ENCODE results near the gene COL15A1.
"Not testable (repeated sequence)": the region's sequence is repeated elsewhere in the genome, so short reads cannot be mapped to it uniquely, and the experiment has no call there.

COL15A1 gene

GRCh38 chr9:98909935-98910334 is 33.8 kb upstream of the COL15A1 start:
- no peaks in the 10 kb centered on the region for H3K36me3 ChIP-seq (ENCODE audit: control insufficient read depth in 1 of 2, insufficient read depth in 2 of 2, low read length in 2 of 2)
- no peak overlapping the region for H2BK5ac ChIP-seq (ENCODE audit: low read depth, low read length, poor library complexity)
- no peak overlapping the region for H2AK5ac ChIP-seq (ENCODE audit: low read length)
- H3K23ac ChIP-seq (ENCODE audit: low read length) = no peak overlapping the region
- no peaks in the 10 kb centered on the region for H3K79me1 ChIP-seq (ENCODE audit: low read length)
- H3K4me3 ChIP-seq (ENCODE audit: low read depth, low read length) = no peak overlapping the region
- H3K9ac ChIP-seq (ENCODE audit: low read length) = no peak overlapping the region
- WGBS (ENCODE audit: extremely low coverage, insufficient coverage, insufficient read length) = no CpG with 5 or more reads among the region's 1 CpG
- H4K12ac ChIP-seq (ENCODE audit: low read depth, low read length) = no peak overlapping the region
- no peak overlapping the region for H4K8ac ChIP-seq (ENCODE audit: low read depth, low read length)
- no peak overlapping the region for H2BK120ac ChIP-seq (ENCODE audit: insufficient read depth, low read length, poor library complexity)
- no peaks in the 10 kb centered on the region for H3K27me3 ChIP-seq (ENCODE audit: insufficient read depth, low read length)
- no peak overlapping the region for H2BK12ac ChIP-seq (ENCODE audit: low read length)
- no peak overlapping the region for H3K27ac ChIP-seq (ENCODE audit: low read depth, low read length)
- H3K14ac ChIP-seq (ENCODE audit: low read length) = no peak overlapping the region
- no peak overlapping the region for H3K18ac ChIP-seq (ENCODE audit: low read length)
- no peak overlapping the region for H3K4me2 ChIP-seq (ENCODE audit: low read length)
- no peak overlapping the region for H4K91ac ChIP-seq (ENCODE audit: low read depth, low read length)
- H3K4me1 ChIP-seq (ENCODE audit: control insufficient read depth in 1 of 2, insufficient read depth in 2 of 2, low read length in 2 of 2) = peaks cover 3 to 4% of the 10 kb centered on the region in 2 experiments
- no peak overlapping the region for H2AFZ ChIP-seq (ENCODE audit: insufficient read depth, low read length, poor library complexity)
- no peaks in the 10 kb centered on the region for H3K79me2 ChIP-seq (ENCODE audit: control insufficient read depth, insufficient read depth, low read length, poor library complexity)
- no peak for DNase-seq
- H3K4ac ChIP-seq (ENCODE audit: low read depth, low read length) = no peak overlapping the region
- no peaks in the 10 kb centered on the region for H3K9me3 ChIP-seq (ENCODE audit: insufficient read depth, low read depth, low read length)

- Histone ChIP-seq H2BK12ac (ENCODE audit: low read length) (no peak overlapping the region), H2AK5ac (ENCODE audit: low read length) (no peak overlapping the region), H3K14ac (ENCODE audit: low read length) (no peak overlapping the region), H3K79me1 (ENCODE audit: low read length) (no peaks in the 10 kb centered on the region), H4K12ac (ENCODE audit: low read depth, low read length) (no peak overlapping the region), H3K27ac (ENCODE audit: low read depth, low read length) (no peak overlapping the region), H3K79me2 (ENCODE audit: control insufficient read depth, insufficient read depth, low read length, poor library complexity) (no peaks in the 10 kb centered on the region), H3K4me3 (ENCODE audit: low read depth, low read length) (no peak overlapping the region), H3K9me3 (ENCODE audit: insufficient read depth, low read depth, low read length) (no peaks in the 10 kb centered on the region), H3K18ac (ENCODE audit: low read length) (no peak overlapping the region), H3K36me3 (ENCODE audit: control insufficient read depth in 1 of 2, insufficient read depth in 2 of 2, low read length in 2 of 2) (no peaks in the 10 kb centered on the region), H2AFZ (ENCODE audit: insufficient read depth, low read length, poor library complexity) (no peak overlapping the region), H4K91ac (ENCODE audit: low read depth, low read length) (no peak overlapping the region), H3K23ac (ENCODE audit: low read length) (no peak overlapping the region), H3K4me1 (ENCODE audit: control insufficient read depth in 1 of 2, insufficient read depth in 2 of 2, low read length in 2 of 2) (peaks cover 3 to 4% of the 10 kb centered on the region in 2 experiments), H2BK120ac (ENCODE audit: insufficient read depth, low read length, poor library complexity) (no peak overlapping the region), H2BK5ac (ENCODE audit: low read depth, low read length, poor library complexity) (no peak overlapping the region), H3K27me3 (ENCODE audit: insufficient read depth, low read length) (no peaks in the 10 kb centered on the region), H4K8ac (ENCODE audit: low read depth, low read length) (no peak overlapping the region), H3K4ac (ENCODE audit: low read depth, low read length) (no peak overlapping the region), H3K4me2 (ENCODE audit: low read length) (no peak overlapping the region), H3K9ac (ENCODE audit: low read length) (no peak overlapping the region)
- no peak for DNase-seq
- WGBS (ENCODE audit: extremely low coverage, insufficient coverage, insufficient read length) = no CpG with 5 or more reads among the region's 5 CpGs
Measured at GRCh38 chr9:98911042-98911441, 32.7 kb upstream of the COL15A1 start.

GRCh38 chr9:98911738-98912137 is 32.0 kb upstream of the COL15A1 start:
- H3K4ac ChIP-seq (ENCODE audit: low read depth, low read length); H3K18ac ChIP-seq (ENCODE audit: low read length); H3K4me2 ChIP-seq (ENCODE audit: low read length); H3K27ac ChIP-seq (ENCODE audit: low read depth, low read length); H2BK120ac ChIP-seq (ENCODE audit: insufficient read depth, low read length, poor library complexity); H3K27me3 ChIP-seq (ENCODE audit: insufficient read depth, low read length); H2AK5ac ChIP-seq (ENCODE audit: low read length); H3K79me2 ChIP-seq (ENCODE audit: control insufficient read depth, insufficient read depth, low read length, poor library complexity); H2AFZ ChIP-seq (ENCODE audit: insufficient read depth, low read length, poor library complexity); H2BK12ac ChIP-seq (ENCODE audit: low read length); H3K14ac ChIP-seq (ENCODE audit: low read length); H2BK5ac ChIP-seq (ENCODE audit: low read depth, low read length, poor library complexity); H3K79me1 ChIP-seq (ENCODE audit: low read length); H3K9ac ChIP-seq (ENCODE audit: low read length); H4K12ac ChIP-seq (ENCODE audit: low read depth, low read length); H3K4me1 ChIP-seq (ENCODE audit: control insufficient read depth in 1 of 2, insufficient read depth in 2 of 2, low read length in 2 of 2); DNase-seq; H4K8ac ChIP-seq (ENCODE audit: low read depth, low read length); H3K23ac ChIP-seq (ENCODE audit: low read length); H4K91ac ChIP-seq (ENCODE audit: low read depth, low read length); H3K36me3 ChIP-seq (ENCODE audit: control insufficient read depth in 1 of 2, insufficient read depth in 2 of 2, low read length in 2 of 2); H3K9me3 ChIP-seq (ENCODE audit: insufficient read depth, low read depth, low read length); H3K4me3 ChIP-seq (ENCODE audit: low read depth, low read length): not testable (repeated sequence)
- WGBS (ENCODE audit: extremely low coverage, insufficient coverage, insufficient read length) = no CpG with 5 or more reads among the region's 6 CpGs

- no peak overlapping the region for H3K14ac ChIP-seq (ENCODE audit: low read length)
- H2BK12ac ChIP-seq (ENCODE audit: low read length) = no peak overlapping the region
- no peak overlapping the region for H2BK5ac ChIP-seq (ENCODE audit: low read depth, low read length, poor library complexity)
- no peaks in the 10 kb centered on the region for H3K79me2 ChIP-seq (ENCODE audit: control insufficient read depth, insufficient read depth, low read length, poor library complexity)
- no CpG with 5 or more reads among the region's 2 CpGs for WGBS (ENCODE audit: extremely low coverage, insufficient coverage, insufficient read length)
- H2AFZ ChIP-seq (ENCODE audit: insufficient read depth, low read length, poor library complexity) = no peak overlapping the region
- no peak overlapping the region for H3K4ac ChIP-seq (ENCODE audit: low read depth, low read length)
- no peak overlapping the region for H2AK5ac ChIP-seq (ENCODE audit: low read length)
- H3K18ac ChIP-seq (ENCODE audit: low read length) = no peak overlapping the region
- no peak overlapping the region for H2BK120ac ChIP-seq (ENCODE audit: insufficient read depth, low read length, poor library complexity)
- no peaks in the 10 kb centered on the region for H3K79me1 ChIP-seq (ENCODE audit: low read length)
- no peak overlapping the region for H4K8ac ChIP-seq (ENCODE audit: low read depth, low read length)
- H3K9ac ChIP-seq (ENCODE audit: low read length) = no peak overlapping the region
- no peaks in the 10 kb centered on the region for H3K27me3 ChIP-seq (ENCODE audit: insufficient read depth, low read length)
- no peaks in the 10 kb centered on the region for H3K9me3 ChIP-seq (ENCODE audit: insufficient read depth, low read depth, low read length)
- H3K27ac ChIP-seq (ENCODE audit: low read depth, low read length) = no peak overlapping the region
- H4K12ac ChIP-seq (ENCODE audit: low read depth, low read length) = no peak overlapping the region
- no peaks in the 10 kb centered on the region for H3K36me3 ChIP-seq (ENCODE audit: control insufficient read depth in 1 of 2, insufficient read depth in 2 of 2, low read length in 2 of 2)
- no peak overlapping the region for H4K91ac ChIP-seq (ENCODE audit: low read depth, low read length)
- H3K4me3 ChIP-seq (ENCODE audit: low read depth, low read length) = no peak overlapping the region
- no peak overlapping the region for H3K4me2 ChIP-seq (ENCODE audit: low read length)
- no peak overlapping the region for H3K23ac ChIP-seq (ENCODE audit: low read length)
- no peak for DNase-seq
- H3K4me1 ChIP-seq (ENCODE audit: control insufficient read depth in 1 of 2, insufficient read depth in 2 of 2, low read length in 2 of 2) = peaks cover 3 to 4% of the 10 kb centered on the region in 2 experiments
Measured at GRCh38 chr9:98912450-98912849, 31.3 kb upstream of the COL15A1 start.

All from trophoblast cell (in vitro differentiated cells and primary cell).